ENCODE measurements around the gene B4GALNT2. TPM values are rescaled to one million over a fixed set of nuclear protein-coding genes. Genes with fewer than 3 reads are reported as not detected.

Gene B4GALNT2
- polyA plus RNA-seq, 1 donor from 2014 or later, result not detected

- H2AFZ ChIP-seq (ENCODE audit: low read depth, low read length), result no peak overlapping the region
- no peak overlapping the region for H3K9ac ChIP-seq (ENCODE audit: low read length)
- H3K4me3 ChIP-seq (ENCODE audit: low read length), result no peak overlapping the region
- H4K20me1 ChIP-seq (ENCODE audit: insufficient read depth), result no peaks in the 10 kb centered on the region
- no peaks in the 10 kb centered on the region for H3K9me3 ChIP-seq (ENCODE audit: low read length)
- H3K9me2 ChIP-seq (ENCODE audit: insufficient read depth, low read length), result no peaks in the 10 kb centered on the region
- TF ChIP-seq EZH2 (IDR thresholded peaks at IDR 0.05; ENCODE audit: borderline replicate concordance, insufficient read depth, low read length, poor library complexity, severe bottlenecking), result no peak
- no peak for TF ChIP-seq EP300 (conservative IDR thresholded peaks at IDR 0.05; ENCODE audit: poor library complexity, severe bottlenecking)
- no peak for TF ChIP-seq TAF1 (IDR thresholded peaks at IDR 0.05; ENCODE audit: low read depth)
- no peak for TF ChIP-seq REST (IDR thresholded peaks at IDR 0.05; ENCODE audit: borderline replicate concordance)
- TF ChIP-seq CTCF (IDR thresholded peaks at IDR 0.05; ENCODE audit: poor library complexity, severe bottlenecking), result no peak
- TF ChIP-seq POLR2AphosphoS5 (IDR thresholded peaks at IDR 0.05), result no peak
- TF ChIP-seq SMC3 (conservative IDR thresholded peaks at IDR 0.05; ENCODE audit: poor library complexity), result no peak
- no peak for TF ChIP-seq RAD21 (conservative IDR thresholded peaks at IDR 0.05)
- no peak for TF ChIP-seq MXI1 (conservative IDR thresholded peaks at IDR 0.05; ENCODE audit: poor library complexity, severe bottlenecking)
- H3K27me3 ChIP-seq (ENCODE audit: insufficient read depth, low read depth, low read length), result no peaks in the 10 kb centered on the region
- H3K27ac ChIP-seq (ENCODE audit: low read length), result no peak overlapping the region
- no peak overlapping the region for H3K4me2 ChIP-seq (ENCODE audit: low read length)
- no peaks in the 10 kb centered on the region for H3K36me3 ChIP-seq (ENCODE audit: insufficient read depth, low read length)
- no peaks in the 10 kb centered on the region for H3K79me2 ChIP-seq (replicated peaks; ENCODE audit: insufficient read depth, low read length)
- H3F3A ChIP-seq (ENCODE audit: insufficient read depth, low read length, poor library complexity, severe bottlenecking), result no peaks in the 10 kb centered on the region
These were observed 14.9 kb upstream of the B4GALNT2 start for GRCh38 chr17:49117587-49118230.

GRCh38 chr17:49120166-49120565 lies 12.4 kb upstream of the B4GALNT2 start:
- H2AFZ ChIP-seq (ENCODE audit: low read depth, low read length), result no peak overlapping the region
- H4K20me1 ChIP-seq (ENCODE audit: insufficient read depth), result no peaks in the 10 kb centered on the region
- TF ChIP-seq TAF1 (IDR thresholded peaks at IDR 0.05; ENCODE audit: low read depth), result no peak
- TF ChIP-seq REST (IDR thresholded peaks at IDR 0.05; ENCODE audit: borderline replicate concordance), result no peak
- no peak for TF ChIP-seq EP300 (conservative IDR thresholded peaks at IDR 0.05; ENCODE audit: poor library complexity, severe bottlenecking)
- no peak for TF ChIP-seq CTCF (IDR thresholded peaks at IDR 0.05; ENCODE audit: poor library complexity, severe bottlenecking)
- TF ChIP-seq RAD21 (conservative IDR thresholded peaks at IDR 0.05), result no peak
- TF ChIP-seq SMC3 (conservative IDR thresholded peaks at IDR 0.05; ENCODE audit: poor library complexity), result no peak
- no peak for TF ChIP-seq POLR2AphosphoS5 (IDR thresholded peaks at IDR 0.05)
- no peak for TF ChIP-seq MXI1 (conservative IDR thresholded peaks at IDR 0.05; ENCODE audit: poor library complexity, severe bottlenecking)
- no peak for TF ChIP-seq EZH2 (IDR thresholded peaks at IDR 0.05; ENCODE audit: borderline replicate concordance, insufficient read depth, low read length, poor library complexity, severe bottlenecking)
- no peak overlapping the region for H3K4me2 ChIP-seq (ENCODE audit: low read length)
- no peaks in the 10 kb centered on the region for H3K27me3 ChIP-seq (ENCODE audit: insufficient read depth, low read depth, low read length)
- no peaks in the 10 kb centered on the region for H3K9me3 ChIP-seq (ENCODE audit: low read length)
- no peaks in the 10 kb centered on the region for H3K9me2 ChIP-seq (ENCODE audit: insufficient read depth, low read length)
- H3K79me2 ChIP-seq (replicated peaks; ENCODE audit: insufficient read depth, low read length), result no peaks in the 10 kb centered on the region
- no peak overlapping the region for H3K9ac ChIP-seq (ENCODE audit: low read length)
- H3K4me3 ChIP-seq (ENCODE audit: low read length), result no peak overlapping the region
- no peaks in the 10 kb centered on the region for H3K36me3 ChIP-seq (ENCODE audit: insufficient read depth, low read length)
- no peaks in the 10 kb centered on the region for H3F3A ChIP-seq (ENCODE audit: insufficient read depth, low read length, poor library complexity, severe bottlenecking)
- H3K27ac ChIP-seq (ENCODE audit: low read length), result no peak overlapping the region
